ENCODE data around the gene CARD19. TPM values are rescaled to one million over a fixed set of nuclear protein-coding genes. Genes with fewer than 3 reads are reported as not detected.

The CARD19 gene
- total and polyA plus RNA-seq, 8 donors = 4.3 to 20.4 (median 8.1) TPM

- H3K4me1 ChIP-seq = no peaks in the 10 kb centered on the region
- TF ChIP-seq CTCF (IDR thresholded peaks at IDR 0.05) = no peak
- intact Hi-C loops (cut with DNase I) = no loop called here
Observed at GRCh38 chr9:93151097-93151784, 55.2 kb downstream of the CARD19 start.

GRCh38 chr9:93154293-93154903, 58.4 kb downstream of the CARD19 start:
- Histone ChIP-seq H3K4me3 (no peak overlapping the region), H3K36me3 (no peaks in the 10 kb centered on the region), H3K27ac (no peak overlapping the region), H3K27me3 (no peaks in the 10 kb centered on the region), H3K9me3 (no peaks in the 10 kb centered on the region), H3K4me1 (no peaks in the 10 kb centered on the region)
- peak in 3 of 4 donors; percentile 46 to 79 (median 59) for ATAC-seq
- TF ChIP-seq CTCF (IDR thresholded peaks at IDR 0.05) = peak in 2 of 4 donors; percentile 14 to 24
- WGBS, 2 donors = 78% methylated on average over 14 of the region's 14 CpGs
- no peak for FAIRE-seq
- DNase-seq = peak in 1 of 6 donors; percentile 31
- intact Hi-C loops (cut with DNase I) = no loop called here

More at GRCh38 chr9:93151097-93151784, 55.2 kb downstream of the CARD19 start:
- Histone ChIP-seq H3K9me3 (no peaks in the 10 kb centered on the region), H3K4me3 (no peak overlapping the region), H3K36me3 (no peaks in the 10 kb centered on the region), H3K27ac (no peak overlapping the region), H3K27me3 (no peaks in the 10 kb centered on the region)
- DNase-seq = no peak
- no peak for FAIRE-seq
- ATAC-seq = no peak
- 83 to 84% methylated on average over 10 of the region's 10 CpGs for WGBS, 2 donors

GRCh38 chr9:93155716-93156474, 59.9 kb downstream of the CARD19 start:
- TF ChIP-seq CTCF (IDR thresholded peaks at IDR 0.05) = no peak
- Histone ChIP-seq H3K4me3 (no peak overlapping the region), H3K9me3 (no peaks in the 10 kb centered on the region), H3K27ac (no peak overlapping the region), H3K36me3 (no peaks in the 10 kb centered on the region), H3K27me3 (no peaks in the 10 kb centered on the region), H3K4me1 (no peaks in the 10 kb centered on the region)
- intact Hi-C loops (cut with DNase I) = loop anchor here in 2 of 3 donors (5.0 kb wide), 1 partner anchor 151 kb away; no protein-coding TSS in a partner anchor
- WGBS, 2 donors = 88 to 93% methylated on average over 16 of the region's 16 CpGs
- no peak for ATAC-seq
- no peak for DNase-seq
- no peak for FAIRE-seq

- Histone ChIP-seq H3K4me1 (no peaks in the 10 kb centered on the region), H3K36me3 (no peaks in the 10 kb centered on the region), H3K4me3 (no peak overlapping the region), H3K9me3 (no peaks in the 10 kb centered on the region), H3K27me3 (no peaks in the 10 kb centered on the region), H3K27ac (no peak overlapping the region)
- TF ChIP-seq CTCF (IDR thresholded peaks at IDR 0.05) = no peak
- intact Hi-C loops (cut with DNase I) = loop anchor here in 2 of 3 donors (5.0 kb wide), 1 partner anchor 151 kb away; no protein-coding TSS in a partner anchor
- 91 to 93% methylated on average over 11 of the region's 11 CpGs for WGBS, 2 donors
- DNase-seq (no peak), FAIRE-seq (no peak), ATAC-seq (no peak)
Observed at GRCh38 chr9:93156475-93157008, 60.5 kb downstream of the CARD19 start.

All from pancreas (tissue), 10 donors.